SK-N-MC (cell line): ENCODE data around the gene TARBP1.
A peak's percentile ranks its signal among the peaks of the same experiment; 100 is the strongest.
"Not testable (repeated sequence)": the region's sequence is repeated elsewhere in the genome, so short reads cannot be mapped to it uniquely, and the experiment has no call there.

ENCODE experiments used
- DNase-seq: peaks from one replicate; pipeline ENCODE4 v3.0.0-alpha.2; 2011; ENCODE audit warnings: low read depth, low spot score
- H3K27ac ChIP-seq: fragments of 200-600 bp; sonication (generic); 2 replicates; pipeline ENCODE4 v1.5.1; 2016; ENCODE audit warnings: mixed run types
- H3K36me3 ChIP-seq: fragments of 200-600 bp; sonication (generic); 2 replicates; pipeline ENCODE4 v1.6.1; 2017; ENCODE audit warnings: antibody characterized with exemption, low read length, mixed read lengths; ENCODE audit not compliant: insufficient read depth
- H3K4me3 ChIP-seq: fragments of 200-600 bp; sonication (generic); 2 replicates; pipeline ENCODE4 v1.5.1; 2016
- H3K9ac ChIP-seq: fragments of 200-600 bp; sonication (generic); 2 replicates; pipeline ENCODE4 v1.8.0; 2017; ENCODE audit warnings: mixed run types, mixed read lengths; ENCODE audit not compliant: insufficient read length
- H3K9me3 ChIP-seq: fragments of 200-600 bp; sonication (generic); 2 replicates; pipeline ENCODE4 v1.6.1; 2017; ENCODE audit warnings: low read depth, mild to moderate bottlenecking, antibody characterized with exemption, low read length, moderate library complexity, mixed read lengths
- EZH2 ChIP-seq: fragments of 200-600 bp; sonication (generic); IDR thresholded peaks from one replicate; pipeline ENCODE4 v1.6.1; 2017; ENCODE audit warnings: antibody characterized with exemption
- FOXP2 ChIP-seq: optimal IDR thresholded peaks from 2 replicates; pipeline ENCODE3; 2011; ENCODE audit warnings: mild to moderate bottlenecking, moderate library complexity; ENCODE audit not compliant: insufficient read depth; ENCODE audit errors: extremely low read length, control extremely low read depth
- POLR2AphosphoS5 ChIP-seq: IDR thresholded peaks from 2 replicates; pipeline ENCODE4 v1.6.1; 2012; ENCODE audit warnings: mild to moderate bottlenecking, low read depth, low read length, borderline replicate concordance

TARBP1 gene

DNA sequence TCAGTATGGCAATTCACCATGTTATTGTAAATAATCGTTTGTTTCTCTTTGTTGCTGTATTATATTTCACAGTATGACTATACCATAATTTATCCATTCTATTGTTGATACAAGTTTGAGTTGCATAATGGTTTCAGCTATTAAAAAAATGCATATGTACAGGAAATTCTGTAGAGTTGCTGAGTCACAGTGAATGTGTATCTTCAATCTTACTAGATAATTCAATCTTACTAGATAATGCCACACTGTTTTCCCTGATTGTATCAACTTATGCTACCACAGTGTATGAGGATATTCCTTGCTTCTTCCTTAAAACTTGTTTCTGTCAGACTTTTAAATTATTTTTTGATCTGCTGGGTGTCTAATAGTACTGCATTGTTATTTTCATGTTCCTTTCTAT lies 109.2 kb downstream of the TARBP1 start:
- peak overlapping the region; percentile 38; the same call in 1 of the 2 replicates for H3K4me3 ChIP-seq
- TF ChIP-seq POLR2AphosphoS5 (no peak), EZH2 (no peak), FOXP2 (no peak)
- peak; percentile 76 for DNase-seq

DNA sequence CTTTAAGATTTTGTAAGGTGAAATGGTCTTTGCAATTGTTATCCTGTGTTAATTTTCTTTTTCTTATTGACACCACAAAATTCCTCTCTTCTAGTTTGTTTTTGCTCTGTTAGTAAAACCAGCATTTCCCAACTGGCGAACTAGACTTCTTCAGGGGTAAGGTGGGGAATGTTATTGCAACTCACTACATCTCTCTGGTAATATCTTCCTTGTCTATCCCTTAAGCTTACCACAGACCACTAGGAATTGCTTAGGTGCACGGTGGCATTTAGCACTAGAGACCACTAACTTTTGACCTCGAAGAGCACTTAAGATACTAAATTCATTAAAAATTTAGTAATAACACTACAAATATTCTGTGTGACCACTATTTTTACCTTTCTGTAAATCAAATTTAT lies 109.9 kb downstream of the TARBP1 start:
- Histone ChIP-seq H3K27ac (peak overlapping the region; percentile 94), H3K9ac (no peak overlapping the region), H3K36me3 (no peaks in the 10 kb centered on the region), H3K4me3 (no peak overlapping the region), H3K9me3 (no peaks in the 10 kb centered on the region)
- TF ChIP-seq EZH2 (no peak), POLR2AphosphoS5 (no peak), FOXP2 (no peak)
- no peak for DNase-seq

More for the DNA sequence above, 109.2 kb downstream of the TARBP1 start:
- Histone ChIP-seq H3K27ac (peak overlapping the region; percentile 94), H3K9me3 (no peaks in the 10 kb centered on the region), H3K9ac (peak overlapping the region; percentile 60), H3K36me3 (peaks cover 6% of the 10 kb centered on the region; the same call in 1 of the 2 replicates)

DNA sequence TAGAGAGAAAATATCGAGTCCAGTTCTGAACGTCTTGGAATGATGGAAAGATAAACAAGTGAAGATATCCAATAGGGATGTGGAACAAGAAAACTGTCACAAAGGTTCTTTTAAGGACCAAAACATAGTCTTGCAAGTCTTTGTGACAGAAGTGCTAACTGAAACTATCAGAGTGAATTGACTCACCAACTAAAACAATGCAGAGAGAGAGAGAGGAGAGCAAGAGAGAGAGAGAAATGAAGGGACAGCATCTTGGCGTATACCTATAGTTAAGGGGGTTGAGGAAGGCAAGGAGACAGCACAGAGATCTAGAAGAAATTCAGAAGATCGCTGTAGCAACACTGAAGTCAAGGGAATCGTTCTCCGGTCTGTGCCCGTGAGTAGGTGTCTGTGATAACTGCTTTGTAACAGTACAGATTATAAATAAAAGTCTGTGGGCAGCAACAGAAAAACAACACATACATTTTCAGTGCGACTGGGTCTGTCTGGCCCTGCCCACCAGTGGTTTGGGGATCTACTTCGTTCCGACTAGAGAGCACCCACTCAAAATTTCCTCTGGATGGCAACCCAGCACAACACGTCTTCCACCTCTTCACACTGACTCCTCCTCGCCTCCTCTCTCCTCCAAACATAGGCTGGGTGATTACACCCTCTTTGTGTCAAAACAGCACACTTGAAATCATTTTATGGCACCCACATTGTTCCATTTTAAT lies 110.5 kb downstream of the TARBP1 start:
- Histone ChIP-seq H3K36me3 (no peaks in the 10 kb centered on the region), H3K9ac (no peak overlapping the region), H3K27ac (peak overlapping the region; percentile 94), H3K9me3 (no peaks in the 10 kb centered on the region), H3K4me3 (no peak overlapping the region)
- TF ChIP-seq EZH2 (no peak), FOXP2 (no peak), POLR2AphosphoS5 (no peak)
- no peak for DNase-seq

DNA sequence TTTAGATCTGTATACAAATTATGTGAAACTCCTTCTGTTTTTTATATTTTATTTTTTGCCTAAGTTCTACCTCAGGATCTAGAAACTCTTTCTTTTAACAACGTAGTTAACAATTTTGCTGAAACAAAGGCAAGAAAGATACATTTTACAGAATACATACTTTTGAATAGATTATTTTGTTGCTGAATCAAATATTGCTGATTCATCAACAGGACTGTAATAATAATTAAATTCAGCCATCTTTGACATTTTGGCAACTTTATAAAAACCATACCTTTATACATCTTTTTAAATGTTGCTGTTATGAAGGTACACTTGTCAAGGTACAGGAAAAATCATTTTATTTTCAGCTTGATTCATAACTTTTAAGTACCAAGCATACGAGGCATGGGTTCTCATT lies 116.4 kb downstream of the TARBP1 start:
- TF ChIP-seq EZH2 = no peak
- no peak for TF ChIP-seq POLR2AphosphoS5
- no peak for TF ChIP-seq FOXP2
- Histone ChIP-seq H3K27ac (peak overlapping the region; percentile 57), H3K36me3 (no peaks in the 10 kb centered on the region), H3K9ac (no peak overlapping the region), H3K9me3 (no peaks in the 10 kb centered on the region), H3K4me3 (no peak overlapping the region)
- DNase-seq = no peak

DNA sequence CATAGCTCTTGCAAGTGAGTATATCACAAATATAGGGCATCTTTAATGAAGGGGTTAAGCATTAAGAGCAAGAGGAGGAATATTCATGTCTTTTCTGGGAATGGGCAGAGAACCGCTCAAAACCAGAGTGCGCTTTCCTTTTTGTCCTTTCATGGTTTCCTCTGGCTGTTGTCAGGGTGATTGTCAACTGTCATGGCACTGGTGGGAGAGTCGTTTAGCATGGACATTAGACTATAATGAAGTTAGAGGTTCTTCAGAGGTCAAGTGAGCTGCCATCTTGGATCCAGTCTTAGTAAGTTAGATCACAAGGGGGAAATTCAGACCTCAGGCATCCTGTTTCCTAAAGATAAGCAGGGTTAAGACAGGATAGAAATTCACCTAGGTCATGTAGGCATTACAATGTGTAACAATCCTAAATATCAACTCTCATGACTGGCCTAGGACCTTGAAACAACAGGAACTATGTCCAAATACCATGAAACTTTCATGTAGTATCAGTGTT lies 117.8 kb downstream of the TARBP1 start:
- H3K4me3 ChIP-seq = no peak overlapping the region
- TF ChIP-seq FOXP2 = no peak
- TF ChIP-seq EZH2 = no peak
- no peak for TF ChIP-seq POLR2AphosphoS5
- H3K27ac ChIP-seq = no peak overlapping the region
- no peaks in the 10 kb centered on the region for H3K9me3 ChIP-seq
- DNase-seq = no peak
- no peak overlapping the region for H3K9ac ChIP-seq
- no peaks in the 10 kb centered on the region for H3K36me3 ChIP-seq

DNA sequence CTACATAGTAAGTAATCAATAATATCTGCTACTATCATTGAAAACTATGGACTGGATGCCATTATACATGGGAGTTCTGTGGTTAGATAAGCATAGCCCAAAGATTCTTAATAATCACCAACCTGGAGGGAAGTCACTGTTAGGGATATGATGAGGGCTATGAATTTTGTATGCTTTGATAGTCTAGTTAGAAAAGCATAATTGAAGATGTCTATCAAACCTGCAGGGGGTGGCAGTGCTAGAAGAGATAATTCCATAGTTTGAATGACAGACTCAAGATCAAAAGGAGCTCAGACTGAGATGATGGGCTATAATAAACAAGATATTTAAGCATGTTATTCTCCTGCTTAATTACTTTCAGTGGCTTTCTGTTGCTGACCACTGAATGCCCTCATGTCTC lies 121.1 kb downstream of the TARBP1 start:
- no peak overlapping the region for H3K4me3 ChIP-seq
- TF ChIP-seq EZH2 (no peak), POLR2AphosphoS5 (no peak), FOXP2 (no peak)
- H3K27ac ChIP-seq = no peak overlapping the region
- no peaks in the 10 kb centered on the region for H3K36me3 ChIP-seq
- no peak for DNase-seq
- H3K9ac ChIP-seq = no peak overlapping the region
- no peaks in the 10 kb centered on the region for H3K9me3 ChIP-seq

DNA sequence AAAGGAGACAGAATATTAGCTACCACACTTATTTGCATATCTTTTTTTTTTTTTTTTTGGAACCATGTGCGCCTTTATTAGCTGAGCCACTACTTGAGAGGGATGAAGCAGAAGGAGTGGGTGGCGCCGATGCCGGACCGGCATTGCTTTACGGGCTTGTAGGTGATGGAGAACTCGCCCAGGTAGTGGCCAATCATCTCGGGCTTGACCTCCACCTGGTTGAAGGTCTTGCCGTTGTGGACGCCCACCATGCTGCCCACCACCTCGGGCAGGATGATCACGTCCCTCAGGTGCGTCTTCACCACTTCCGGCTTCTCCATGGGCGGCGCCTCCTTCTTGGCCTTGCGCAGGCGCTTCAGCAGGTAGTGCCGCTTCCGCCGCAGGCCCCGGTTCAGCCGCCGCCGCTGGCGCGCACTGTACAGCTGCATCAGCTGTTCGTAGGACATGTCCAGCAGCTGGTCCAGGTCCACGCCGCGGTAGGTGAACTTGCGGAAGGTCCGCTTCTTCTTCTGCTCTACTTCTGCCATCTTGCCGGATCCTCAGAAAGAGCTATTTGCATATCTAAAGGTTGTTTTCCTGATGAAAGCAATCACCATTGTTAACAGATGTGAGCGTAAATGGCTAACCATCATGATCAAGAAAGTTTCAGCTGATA lies 122.2 kb downstream of the TARBP1 start:
- H3K27ac ChIP-seq, H3K9ac ChIP-seq, H3K36me3 ChIP-seq, DNase-seq, H3K4me3 ChIP-seq, H3K9me3 ChIP-seq: not testable (repeated sequence)

DNA sequence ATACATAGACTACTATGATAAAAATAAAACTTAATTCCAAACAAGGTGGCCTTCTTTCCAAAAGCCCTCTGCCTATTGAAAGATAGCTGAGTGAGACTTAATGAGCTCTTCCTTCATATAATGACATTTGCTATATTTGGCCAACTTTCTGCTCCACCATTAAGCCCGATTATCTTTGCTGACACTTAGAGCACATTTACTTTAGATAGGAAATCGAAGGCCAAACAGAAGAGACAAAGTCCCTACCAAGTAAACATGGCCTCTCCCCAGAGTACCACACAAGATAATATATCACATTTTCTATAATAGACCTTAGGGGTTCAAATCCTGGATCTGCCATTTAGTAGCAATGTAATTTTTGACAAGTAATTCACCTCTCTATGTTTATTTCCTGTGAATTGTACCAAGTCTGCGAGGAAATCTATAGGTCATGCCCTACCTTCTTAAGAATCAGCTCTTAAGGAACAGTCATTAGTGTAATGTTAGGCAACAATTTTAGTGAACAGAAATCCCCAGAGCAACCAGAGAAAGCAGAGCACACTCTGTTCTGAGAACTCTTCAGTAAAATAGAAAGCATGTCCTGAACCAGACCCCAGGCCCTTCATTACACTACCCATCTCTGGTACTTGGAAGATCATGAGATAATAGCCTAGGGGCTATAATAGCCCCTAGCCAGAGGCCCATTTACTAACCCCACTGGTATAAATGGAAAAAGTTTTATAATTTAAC lies 123.0 kb downstream of the TARBP1 start:
- TF ChIP-seq FOXP2 = no peak
- H3K9me3 ChIP-seq = no peaks in the 10 kb centered on the region
- no peak overlapping the region for H3K27ac ChIP-seq
- DNase-seq = no peak
- no peak overlapping the region for H3K4me3 ChIP-seq
- no peaks in the 10 kb centered on the region for H3K36me3 ChIP-seq
- H3K9ac ChIP-seq = no peak overlapping the region

DNA sequence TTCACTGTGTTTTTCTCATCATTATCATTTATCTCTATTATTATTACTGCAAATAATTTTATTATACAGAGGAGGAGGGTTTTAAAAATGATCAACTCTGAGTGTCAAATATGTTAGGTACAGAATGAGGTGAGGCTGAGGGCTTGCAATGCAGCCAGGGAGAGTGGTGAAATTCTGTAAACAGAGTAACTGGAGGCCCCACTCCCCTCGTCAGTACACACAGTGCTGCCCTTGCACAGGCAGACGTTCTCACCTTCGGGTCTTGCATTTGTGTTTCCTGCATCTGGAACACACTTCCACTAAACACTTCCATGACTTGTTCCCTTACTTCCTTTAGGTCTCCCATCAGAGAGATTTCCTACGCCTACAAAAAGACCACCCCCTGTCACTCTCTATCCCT lies 130.0 kb downstream of the TARBP1 start:
- Histone ChIP-seq H3K9ac (no peak overlapping the region), H3K36me3 (no peaks in the 10 kb centered on the region), H3K4me3 (no peak overlapping the region), H3K27ac (no peak overlapping the region), H3K9me3 (no peaks in the 10 kb centered on the region)
- no peak for TF ChIP-seq EZH2
- no peak for TF ChIP-seq FOXP2
- no peak for DNase-seq
